ENCODE results near the gene TTN.

Gene TTN

DNA sequence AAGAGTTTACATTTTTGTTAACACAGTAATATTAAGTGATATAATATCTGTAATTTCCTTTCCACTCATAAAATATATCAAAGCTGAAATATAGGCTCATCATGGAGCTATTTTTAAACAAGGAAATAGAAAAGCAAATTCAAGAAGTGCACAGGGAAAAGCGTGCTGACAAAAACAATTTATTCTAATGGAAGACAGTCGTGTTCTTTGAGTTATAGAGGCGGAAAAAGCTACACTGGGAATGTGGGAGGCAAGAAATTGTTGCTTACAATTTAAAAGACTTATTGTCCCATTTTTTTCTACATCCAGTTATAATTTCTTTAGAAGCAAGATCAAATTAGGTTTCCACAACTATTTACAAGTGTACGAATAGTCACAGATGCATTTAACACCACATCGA, 3.2 kb upstream of the TTN start:
- no peak for DNase-seq

DNA sequence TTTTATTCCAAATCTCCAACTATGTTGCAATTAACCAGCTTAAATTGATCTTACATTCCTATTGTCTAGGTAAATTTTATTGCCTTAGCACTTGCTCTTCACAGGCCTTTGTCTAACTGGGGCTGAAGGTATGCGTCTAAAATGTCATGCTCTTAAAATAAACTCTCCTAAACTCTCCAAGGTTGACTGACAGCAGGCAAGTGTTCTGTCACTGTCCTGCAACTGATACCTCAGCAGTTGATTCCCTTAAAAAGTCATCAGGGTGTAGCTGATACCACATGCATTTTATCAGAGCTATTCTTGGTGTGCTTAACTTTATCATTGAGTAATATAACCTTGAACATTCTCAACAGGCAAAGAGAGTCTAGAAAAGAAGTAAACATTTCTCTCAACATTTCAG, 680 bp downstream of the TTN start:
- DNase-seq: no peak

DNA sequence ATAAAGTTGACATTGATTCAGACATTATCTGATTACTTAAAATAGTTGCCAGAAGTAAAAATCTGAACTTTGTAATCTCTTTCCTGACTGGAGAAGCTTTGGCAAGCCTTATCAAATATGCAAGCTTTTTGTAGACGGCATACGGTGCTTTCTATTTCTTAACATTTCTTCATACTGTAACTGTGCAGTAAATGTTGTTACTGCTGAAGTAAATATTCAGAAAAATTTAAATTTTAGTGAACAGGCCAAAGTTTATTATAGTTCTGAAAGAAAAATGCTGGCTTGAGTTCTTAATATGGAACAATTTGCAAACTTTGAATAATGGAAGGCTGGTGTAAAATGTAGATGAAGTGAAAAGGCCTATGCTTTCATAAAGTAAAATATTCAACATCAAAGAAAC, 1.8 kb downstream of the TTN start:
- no peak for DNase-seq

DNA sequence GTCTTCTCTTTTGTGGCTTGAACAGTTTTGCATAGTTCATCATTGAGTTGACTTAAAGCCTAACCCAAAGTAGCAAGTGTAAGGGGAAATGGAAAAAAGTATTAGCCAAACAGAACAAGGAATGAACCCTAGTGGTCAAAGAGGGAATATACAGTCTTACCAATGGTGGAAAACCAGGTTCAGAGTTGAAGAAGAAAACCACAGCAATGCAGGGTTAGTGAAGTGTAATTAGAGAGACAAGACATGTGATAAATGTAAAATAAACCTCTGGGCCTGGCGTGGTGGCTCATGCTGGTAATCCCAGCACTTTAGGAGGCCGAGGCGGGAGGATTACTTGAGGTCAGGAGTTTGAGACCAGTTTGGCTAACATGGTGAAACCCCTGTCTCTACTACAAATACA, 2.4 kb downstream of the TTN start:
- no peak for DNase-seq

DNA sequence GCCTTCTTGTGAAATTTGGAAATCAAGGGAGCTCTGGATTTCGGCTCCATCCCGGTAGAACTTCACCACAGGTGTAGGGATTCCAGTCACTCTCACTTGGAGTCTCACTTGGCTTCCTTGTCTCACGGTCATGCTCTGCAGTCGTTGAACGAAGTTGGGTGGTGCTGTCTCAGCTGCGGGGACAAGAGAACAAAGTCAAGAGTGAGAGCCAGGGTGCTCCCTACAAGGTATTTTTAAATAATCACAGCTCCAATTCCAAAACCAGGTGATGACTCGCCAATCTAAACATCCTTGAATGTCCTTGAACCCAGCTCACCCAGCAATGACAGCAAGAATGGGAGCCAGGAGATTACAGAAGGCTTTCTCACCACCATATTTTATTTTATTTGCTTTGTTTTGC, 6.7 kb downstream of the TTN start:
- DNase-seq: no peak

DNA sequence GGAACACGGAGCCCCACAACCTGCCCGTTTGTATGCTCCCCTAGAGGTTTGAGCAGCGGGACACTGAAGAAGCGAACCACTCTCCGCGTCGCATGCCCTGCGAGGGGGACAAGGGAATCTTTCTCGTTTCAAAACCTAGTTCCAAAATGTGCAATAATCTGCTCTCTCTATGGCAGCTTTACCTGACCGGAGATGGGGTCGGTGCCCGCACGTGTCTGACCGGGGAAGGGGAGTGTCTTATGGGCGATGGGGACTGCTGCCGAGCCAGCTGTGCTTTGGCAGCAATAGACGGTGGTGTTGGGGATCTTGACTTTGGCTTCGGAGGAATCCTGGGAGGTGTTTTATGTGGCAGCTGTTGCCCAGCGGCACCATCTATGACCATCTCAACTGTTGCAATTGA, 7.9 kb downstream of the TTN start:
- DNase-seq: no peak

DNA sequence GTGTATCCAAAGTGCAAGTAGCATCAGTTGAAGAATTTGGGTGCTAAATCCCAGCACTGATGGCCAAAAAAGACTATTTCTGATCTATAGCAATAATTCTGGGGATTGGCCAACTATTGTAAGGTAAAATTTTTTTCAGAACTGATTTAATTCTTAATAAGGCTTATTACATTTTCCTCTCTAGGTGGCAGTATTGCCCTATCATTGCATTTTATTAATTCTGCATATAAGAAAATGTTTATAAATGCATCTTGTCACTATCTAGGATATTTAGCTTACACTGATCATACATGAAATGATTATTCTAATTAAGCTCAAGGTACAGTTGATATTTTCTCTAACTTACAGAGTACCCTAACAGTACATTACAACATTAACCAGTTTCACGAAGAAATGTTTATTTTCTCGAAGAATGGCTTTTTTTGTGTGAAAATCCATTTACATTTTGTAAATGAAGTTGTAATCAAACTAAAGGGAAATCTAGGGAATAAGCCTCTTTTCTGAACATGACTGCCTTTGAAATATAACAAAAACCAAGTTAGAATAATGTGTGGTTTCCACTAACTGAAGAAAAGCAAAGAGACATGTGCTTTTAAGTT, 11.0 kb downstream of the TTN start:
- DNase-seq: peak in 1 of 2 donors; percentile 37

DNA sequence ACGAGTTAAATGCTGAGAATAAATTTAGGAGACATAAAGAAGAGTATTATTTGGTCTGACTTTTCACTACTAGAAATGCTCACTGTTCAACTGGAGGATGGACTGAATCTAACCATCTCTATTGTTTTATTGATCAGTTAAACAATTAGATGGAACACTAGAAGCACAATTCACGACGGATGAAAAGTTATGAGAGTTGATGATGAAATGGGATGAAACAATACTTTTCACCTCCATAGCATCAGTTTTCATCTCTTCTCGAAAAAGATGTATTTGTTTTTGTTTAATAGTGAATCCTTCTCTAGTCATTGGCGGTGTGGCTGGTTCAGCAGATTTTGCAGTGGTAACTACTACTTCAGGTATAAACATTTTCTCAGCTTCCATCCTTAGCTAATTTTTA, 19.3 kb downstream of the TTN start:
- DNase-seq: no peak

DNA sequence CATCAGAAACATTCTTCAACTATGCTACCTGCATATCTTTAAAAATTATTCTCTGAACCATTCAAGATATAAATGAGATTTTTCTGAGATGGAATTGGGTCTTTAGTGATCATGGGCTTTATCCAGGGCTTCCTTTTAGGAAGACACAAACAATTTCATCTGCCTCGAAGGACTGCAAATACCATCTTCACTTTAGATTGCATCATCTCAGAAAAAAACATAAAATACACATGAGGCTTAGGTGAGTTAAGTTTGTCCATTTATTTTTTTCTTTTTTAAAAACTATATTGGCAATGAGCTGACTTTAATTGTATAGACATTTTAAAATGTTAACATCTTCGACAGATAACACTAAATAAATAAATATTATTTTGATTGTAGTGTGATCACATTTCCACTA, 20.1 kb downstream of the TTN start:
- no peak for DNase-seq

DNA sequence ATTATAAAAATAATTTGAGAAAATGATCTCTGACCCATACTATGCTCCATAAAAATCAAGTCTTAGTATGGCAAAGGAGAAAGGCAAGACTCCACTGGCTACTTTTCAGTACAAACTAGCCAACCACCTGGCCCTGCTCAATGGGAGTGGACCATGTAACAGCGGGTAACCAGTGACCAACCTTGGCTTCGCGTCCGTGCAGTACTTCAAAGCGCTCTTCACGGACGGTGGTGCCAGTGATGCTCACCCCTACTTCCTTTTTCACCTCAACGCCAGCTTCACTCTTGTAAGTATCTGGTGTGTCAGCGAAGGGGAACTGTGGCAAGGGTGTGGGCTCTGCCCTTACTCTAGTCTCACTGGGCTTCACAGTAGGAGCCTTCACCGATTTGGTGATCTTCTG, 23.3 kb downstream of the TTN start:
- DNase-seq: no peak

DNA sequence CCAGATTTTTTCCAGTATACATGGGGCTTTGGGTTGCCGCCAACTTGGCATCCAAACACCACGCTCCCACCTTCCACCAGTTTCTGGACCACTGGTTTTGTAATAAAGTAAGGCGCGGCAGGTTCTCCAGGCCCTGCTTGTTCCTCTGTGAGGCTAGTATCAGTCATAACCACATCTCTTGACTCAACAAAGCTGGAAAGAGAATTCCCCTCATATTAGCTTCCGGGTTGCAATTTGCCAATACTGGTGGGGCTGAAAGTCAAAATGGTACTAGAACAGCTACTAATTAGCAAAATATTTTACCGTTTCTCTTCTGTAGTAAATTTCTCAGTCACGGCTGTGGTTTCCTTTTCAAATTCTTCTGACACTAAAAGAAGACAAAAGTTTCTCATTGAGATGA, 25.0 kb downstream of the TTN start:
- no peak for DNase-seq

DNA sequence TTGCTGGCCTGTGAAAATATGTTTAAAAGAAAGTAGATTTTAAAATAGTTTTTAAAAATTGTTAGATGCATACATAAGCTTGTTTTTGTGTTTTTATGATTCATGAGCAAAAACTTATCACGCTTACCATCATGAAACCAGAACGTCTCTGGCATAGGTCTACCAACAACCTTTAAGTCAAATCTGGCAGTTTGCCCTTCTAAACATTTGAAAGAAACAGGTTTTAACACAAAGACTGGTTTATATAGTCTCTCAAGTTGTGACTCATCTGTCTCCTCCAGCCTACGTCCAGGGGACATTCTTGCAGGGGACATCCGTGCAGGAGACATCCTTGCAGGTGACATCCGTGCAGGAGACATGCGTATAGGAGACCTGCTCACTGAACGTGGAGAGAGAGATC, 29.6 kb downstream of the TTN start:
- no peak for DNase-seq

DNA sequence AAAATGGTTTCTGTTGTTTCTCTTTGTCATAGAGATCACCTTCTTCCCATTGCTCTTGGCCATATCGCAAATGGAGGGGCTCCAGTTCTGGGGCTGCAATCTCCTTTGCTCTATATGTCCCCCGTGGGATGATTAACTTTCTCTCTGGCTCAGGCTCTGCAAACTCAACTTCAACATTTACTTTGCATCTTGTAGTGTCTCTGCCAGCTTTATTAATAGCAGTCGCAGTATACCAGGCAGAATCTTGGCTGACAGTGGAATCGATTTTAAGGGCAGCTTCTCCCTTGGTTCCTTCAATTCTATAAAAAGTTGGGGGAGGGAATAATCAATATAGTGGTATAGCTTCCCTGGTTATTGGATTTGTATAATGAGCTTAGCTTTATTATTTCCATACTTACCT, 30.5 kb downstream of the TTN start:
- no peak for DNase-seq

DNA sequence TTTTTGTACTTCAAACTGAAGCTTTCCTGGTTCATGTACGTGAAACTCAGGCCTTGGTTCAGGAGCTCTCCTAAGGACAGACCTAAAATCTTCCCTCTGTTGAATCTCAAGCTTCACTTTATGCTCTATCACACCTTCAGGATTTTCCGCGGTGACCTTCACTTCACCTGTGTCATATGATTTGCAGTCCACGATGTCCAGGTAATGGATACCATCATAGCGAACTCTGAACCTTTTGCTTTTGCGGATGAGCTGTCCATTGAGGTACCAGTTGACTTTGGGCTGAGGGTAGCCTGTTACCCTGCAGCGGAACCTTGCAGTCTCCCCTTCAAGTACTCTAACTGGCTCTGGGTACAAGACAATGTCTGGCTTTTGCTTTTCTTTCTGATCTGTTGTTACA, 31.2 kb downstream of the TTN start:
- no peak for DNase-seq

DNA sequence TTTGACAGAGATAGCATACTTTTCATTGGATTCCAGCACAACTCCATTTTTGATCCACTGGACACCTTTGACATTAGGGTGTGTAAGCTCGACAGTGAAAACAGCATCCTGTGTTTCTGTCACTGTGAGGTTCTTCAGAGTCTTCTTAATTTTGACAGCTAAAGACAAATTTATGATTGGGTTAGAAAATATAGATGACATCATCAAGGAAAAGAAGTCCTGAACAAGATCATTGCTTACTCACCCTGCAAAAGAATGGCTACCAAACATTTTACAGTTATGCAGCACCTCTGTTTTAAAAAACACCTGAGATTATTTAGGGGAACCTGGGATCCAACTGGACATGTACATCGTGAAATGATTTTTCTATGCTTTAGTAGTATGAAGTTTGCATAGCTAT, 36.7 kb downstream of the TTN start:
- no peak for DNase-seq

DNA sequence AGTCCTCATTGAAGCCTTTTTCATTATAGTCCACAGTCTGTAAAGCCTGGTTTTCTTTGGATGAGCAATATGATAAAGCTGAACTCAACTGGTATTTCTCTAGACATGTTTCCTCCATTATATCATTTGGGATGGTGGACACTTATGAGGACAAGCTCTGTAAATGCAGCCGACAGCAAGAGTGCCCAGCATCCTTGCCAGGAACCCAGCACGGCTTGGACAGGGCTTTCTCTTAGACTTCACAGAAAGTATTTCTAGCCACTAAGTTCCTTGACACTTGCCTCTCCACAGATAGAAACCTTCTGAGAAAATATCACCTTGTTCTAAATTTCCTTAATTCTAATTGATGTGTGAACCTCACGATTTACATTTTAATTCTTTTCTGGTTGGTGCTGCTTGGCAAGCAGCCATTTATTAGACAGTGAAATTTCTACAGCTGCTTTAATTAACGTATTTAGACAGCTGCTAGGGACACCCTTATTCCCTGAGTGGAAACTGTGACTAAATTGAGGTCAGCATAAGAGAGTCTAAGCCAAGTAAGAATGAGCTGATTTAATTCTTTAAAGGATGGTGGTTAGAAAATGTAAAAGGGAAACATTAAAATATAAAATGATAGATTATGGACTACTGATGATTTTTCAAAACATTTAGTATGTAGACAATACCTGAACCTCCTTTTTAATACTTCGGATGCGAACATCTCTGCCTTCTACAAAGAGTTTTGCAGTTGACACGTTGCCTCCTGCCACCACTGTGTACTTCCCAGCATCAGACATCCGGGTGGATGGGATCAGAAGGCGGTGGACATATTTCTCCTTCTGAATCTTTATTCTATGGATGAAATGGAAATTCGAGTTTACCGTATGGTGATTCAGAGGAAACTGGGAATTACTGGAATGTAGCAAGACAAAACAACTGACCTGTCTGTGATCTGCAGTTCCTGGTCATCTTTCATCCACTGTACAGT, 39.8 kb downstream of the TTN start:
- no peak for DNase-seq

DNA sequence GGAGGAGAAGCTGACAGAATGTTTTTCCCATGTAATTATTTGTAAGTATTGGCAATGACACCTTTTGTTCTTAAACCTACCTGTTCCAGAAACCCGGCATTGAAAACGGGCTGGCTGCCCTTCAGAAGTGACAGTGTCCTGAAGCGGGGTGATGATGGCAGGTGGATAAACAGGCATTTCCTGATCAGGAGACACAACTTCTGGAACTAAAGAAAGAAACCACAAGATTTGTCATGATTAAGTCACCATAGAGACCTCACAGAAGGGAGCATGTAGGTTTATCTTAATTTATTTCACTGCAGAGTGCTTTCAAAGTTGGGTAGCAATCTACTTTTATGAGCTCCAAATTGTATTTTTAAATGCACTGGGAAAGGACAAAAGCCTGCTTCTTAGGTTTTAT, 43.1 kb downstream of the TTN start:
- no peak for DNase-seq

DNA sequence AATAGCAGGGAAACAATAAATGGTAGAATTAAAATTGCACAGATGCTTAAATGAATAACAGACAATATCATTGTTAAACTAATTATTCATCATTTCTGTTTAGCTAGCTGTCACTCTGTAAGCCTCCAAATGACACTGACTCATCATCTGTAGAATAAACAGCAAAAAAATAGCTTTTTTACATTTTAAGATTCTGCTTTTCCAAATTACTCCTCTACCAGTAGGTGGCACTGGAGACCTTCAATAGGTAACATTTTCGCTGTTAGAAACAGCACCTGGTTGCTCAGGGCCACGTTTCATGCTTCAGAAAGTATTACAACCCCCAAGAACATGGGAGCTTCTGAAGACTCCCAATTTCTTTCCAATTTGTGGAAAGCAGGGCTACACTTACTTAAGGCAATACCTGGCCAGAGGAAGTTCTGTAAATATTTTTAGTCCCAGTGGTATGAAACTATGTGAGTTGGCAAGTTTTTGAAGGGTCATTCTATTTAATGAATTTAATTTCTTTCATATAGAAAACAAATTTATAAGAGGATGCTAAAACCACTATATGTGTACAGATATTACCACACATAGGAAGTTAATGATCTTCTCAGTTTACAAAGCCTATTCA, 45.4 kb downstream of the TTN start:
- peak in 1 of 2 donors; percentile 34 for DNase-seq

DNA sequence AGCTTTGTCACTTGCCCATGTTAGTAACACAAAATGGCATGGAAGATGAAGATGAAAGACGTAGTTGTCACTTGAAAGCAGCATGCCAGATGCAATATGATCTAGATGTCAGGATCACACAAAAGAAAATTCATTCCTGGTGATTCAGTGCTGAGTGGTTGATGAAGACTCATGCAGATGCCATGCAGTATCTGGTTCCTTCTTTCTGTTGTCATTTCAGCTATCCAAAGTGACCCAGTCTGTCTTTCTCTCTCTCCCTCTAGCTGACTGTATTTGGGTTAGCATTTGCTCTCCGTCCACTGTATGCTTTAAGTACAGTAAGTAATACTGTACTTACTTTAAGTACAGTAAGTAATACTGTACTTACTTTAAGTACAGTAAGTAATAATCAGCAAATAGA, 50.4 kb downstream of the TTN start:
- no peak for DNase-seq

DNA sequence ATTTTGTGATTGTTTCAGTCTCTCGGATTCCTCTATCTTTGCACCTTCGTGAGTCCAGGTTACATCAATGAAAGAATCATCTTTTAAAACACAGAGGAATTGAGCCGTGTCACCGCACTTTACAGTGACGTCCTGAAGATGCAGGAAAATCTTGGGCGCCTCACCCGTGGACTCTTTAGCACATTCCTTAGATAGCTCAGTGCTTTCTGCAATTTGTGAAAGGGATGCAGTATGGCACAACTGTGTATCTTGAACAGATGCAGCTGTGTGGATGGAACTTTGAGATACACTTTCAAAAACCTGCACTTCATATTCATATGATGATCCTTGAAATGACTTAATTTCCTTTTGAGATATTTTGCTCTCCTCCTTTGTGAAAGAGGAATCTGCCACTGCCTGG, 50.9 kb downstream of the TTN start:
- no peak for DNase-seq

DNA sequence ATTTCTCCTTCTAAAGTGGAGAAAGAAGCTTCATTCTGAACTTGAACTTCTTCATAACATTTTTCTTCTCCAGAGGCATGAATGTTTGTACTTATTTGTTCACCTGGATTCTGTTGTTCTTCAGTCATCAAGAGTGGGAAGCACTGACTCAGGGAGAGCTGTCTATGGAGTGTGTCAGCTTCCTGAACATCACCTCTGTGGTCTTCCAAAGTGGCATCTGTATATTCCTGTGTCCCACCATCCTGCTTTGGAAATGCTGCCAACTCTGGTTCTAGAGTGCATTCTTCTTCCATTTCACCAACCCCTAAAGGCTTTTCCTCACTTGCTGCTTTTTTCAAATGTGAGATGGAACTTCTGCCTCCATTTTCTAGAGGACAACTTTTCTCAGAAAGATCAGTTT, 59.5 kb downstream of the TTN start:
- no peak for DNase-seq

DNA sequence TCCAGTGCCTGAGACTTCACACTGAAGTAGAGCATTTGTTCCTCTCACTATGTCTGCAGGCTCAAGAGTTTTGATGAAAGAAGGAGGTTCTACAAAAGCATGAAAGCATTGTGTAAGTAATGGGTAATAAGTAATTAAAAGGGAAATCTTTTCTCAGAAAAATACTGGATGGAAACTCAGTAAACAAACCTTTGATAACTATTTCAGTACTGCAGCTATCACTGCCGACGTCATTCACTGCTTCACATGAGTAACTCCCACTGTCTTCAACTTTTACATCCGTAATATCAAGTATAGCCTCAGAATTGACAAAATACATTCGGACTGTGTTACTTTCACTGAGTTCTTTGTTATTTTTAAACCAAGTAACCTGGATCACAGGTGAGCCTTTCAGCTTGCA, 72.7 kb downstream of the TTN start:
- DNase-seq: no peak

DNA sequence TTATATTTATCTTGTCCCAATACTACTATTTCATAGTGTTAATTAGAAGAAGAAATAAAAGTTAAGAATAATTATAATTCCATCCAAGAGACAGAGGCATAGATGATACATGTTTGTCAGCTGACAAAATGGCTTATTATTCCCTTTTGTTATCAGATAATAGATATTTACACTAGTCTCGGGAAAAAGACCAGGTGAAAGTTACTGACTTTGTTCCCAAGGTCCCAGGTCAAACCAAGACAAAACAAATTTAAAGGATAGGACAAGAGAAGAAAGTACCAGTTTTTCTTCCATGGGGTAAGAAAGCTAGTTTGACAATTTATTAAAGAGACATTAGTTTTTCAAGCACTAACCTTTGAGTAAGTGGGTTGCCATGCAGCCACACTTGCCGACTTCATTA, 73.2 kb downstream of the TTN start:
- DNase-seq: no peak

DNA sequence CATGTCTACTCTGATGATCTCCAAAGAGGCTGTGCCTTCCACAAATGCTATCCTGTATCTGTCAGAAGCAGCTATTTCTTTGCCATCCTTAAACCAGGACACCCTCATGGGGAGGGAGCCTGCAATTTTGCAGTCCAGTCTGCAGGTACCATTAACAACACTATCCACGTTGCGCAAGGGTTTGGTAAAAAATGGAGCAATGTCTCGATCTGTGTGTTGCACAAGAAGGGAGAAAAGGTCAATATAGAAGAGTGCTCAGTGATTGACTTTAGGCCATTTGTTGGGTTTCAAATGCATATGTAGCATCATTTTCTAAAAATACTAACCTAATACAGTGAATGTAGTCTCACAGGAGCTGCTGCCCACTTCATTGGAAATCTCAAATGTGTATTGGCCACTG, 74.3 kb downstream of the TTN start:
- DNase-seq: no peak
